Stimulated activated CD4-positive, alpha-beta T cell treated with anti-CD3 and anti-CD28 coated beads, Interleukin-12 subunit alpha, Interleukin-12 subunit beta, amount 100 ng/mL, for 24 hours (primary cell): ENCODE data around the gene KCNJ4.

Source experiments
- DNase-seq, 2 experiments: peaks; one replicate each; pipeline ENCODE4 v3.0.0-alpha.2; 2020; ENCODE audit warnings: low read depth in 2 of 2

Gene KCNJ4

GRCh38 chr22:38455076-38455529 lies at the start of gene KCNJ4:
Gene KCNJ4 (minus strand): TSS chr22:38455199. CDS start chr22:38428132, 27,067 bp downstream.
- no peak for DNase-seq

GRCh38 chr22:38503021-38503420 lies 48.0 kb upstream of the KCNJ4 start:
- DNase-seq = no peak

GRCh38 chr22:38501797-38502672 lies 47.0 kb upstream of the KCNJ4 start:
- DNase-seq = no peak

- DNase-seq = no peak
Measured at GRCh38 chr22:38497869-38498268, 42.9 kb upstream of the KCNJ4 start.

DNA sequence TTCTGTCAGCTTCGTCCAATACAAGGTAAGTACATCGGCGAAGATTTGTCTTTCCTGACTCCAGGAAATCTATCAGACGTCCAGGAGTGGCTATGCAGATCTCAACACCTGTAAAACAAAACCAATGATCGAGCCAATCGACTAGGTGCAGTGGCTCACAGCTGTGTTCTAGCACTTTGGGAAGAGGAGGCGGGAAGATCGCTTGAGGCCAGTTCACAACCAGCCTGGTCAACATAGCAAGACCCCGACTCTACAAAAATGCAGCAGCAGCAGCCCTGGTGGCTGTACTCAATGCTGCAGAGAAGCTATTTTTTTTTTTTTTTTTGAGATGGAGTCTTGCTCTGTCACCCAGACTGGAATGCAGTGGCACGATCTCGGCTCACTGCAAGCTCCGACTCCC lies 39.9 kb upstream of the KCNJ4 start:
- DNase-seq = no peak

DNA sequence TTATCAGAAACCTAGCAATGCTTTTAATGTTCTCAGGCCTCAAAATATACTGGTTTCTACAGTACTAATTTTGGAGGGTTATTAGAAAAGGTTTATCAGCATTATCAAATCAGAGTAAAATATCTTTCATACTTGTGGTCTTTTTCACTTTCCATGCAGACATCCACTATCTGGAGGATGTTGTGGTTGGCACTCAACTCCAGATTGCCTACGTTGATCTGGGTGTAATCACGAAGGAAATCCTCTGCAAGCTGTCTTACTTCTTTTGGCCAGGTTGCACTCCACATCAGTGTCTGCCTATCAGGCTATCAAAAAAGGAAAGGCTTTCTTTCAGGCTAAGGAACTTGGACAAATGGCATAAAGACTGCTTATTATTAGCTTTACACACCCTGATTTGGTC lies 39.5 kb upstream of the KCNJ4 start:
- no peak for DNase-seq

GRCh38 chr22:38491707-38492348 lies 36.8 kb upstream of the KCNJ4 start:
- no peak for DNase-seq

DNA sequence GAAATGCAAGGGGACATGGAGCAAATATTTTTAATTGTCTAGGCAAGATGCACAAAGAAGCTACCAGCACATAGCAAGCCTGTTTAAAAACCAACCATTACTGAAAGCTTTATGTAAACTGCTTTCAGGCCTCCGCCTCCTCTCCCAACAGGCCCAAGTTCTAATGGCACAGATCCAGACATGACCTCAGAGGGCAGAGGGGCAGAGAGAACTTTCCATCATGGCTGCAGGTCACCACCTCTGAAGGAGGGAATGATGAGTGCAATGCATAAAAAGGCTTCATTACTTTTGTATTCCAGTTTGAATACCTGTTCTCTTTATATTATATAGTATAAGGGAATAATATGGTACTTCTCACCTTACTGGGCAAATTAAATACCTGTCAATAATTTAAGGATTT lies 35.9 kb upstream of the KCNJ4 start:
- no peak for DNase-seq

GRCh38 chr22:38490475-38490874 lies 35.5 kb upstream of the KCNJ4 start:
- no peak for DNase-seq

- no peak for DNase-seq
Measured at GRCh38 chr22:38489561-38490145, 34.7 kb upstream of the KCNJ4 start.

DNA sequence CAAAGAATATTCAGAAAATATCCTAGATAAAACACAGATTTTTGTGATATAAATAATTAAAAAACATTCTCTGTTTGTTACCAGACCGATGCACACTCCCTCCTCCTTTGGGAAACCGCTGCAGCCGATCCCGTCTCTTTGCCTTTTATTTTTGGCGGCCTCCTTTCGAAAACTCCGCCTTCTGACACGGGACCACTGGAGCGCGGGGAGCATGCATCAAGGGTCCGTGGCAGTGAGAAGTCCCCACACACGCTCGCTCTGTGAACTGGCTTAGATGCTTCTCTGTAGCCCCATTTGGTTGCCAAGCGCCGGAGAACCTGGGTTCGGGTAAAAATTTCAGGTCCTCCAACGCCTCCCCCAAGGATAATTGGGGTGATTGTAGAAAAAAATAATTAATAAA lies 34.1 kb upstream of the KCNJ4 start:
- DNase-seq = no peak

- DNase-seq = no peak
Measured at GRCh38 chr22:38487946-38488345, 32.9 kb upstream of the KCNJ4 start.

- no peak for DNase-seq
Measured at GRCh38 chr22:38485783-38486182, 30.8 kb upstream of the KCNJ4 start.

DNA sequence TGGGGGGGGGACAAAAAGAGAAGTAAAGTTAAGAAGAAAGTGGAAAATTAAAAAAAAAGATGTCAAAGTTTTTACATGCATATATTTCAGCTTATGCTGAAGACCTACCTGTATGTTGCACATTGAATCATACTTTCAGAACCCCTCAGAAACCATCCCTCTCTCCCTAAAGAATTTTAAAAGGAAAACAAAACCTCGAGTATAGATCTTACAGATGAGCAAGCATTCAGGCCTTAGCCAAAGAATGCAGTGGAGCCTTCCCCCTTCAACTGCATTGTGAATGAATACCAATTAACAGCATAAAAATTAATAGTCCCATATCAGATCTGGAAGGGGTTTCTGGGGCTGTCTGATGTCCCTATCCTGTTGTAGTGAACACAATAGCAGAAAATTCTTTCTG lies 29.2 kb upstream of the KCNJ4 start:
- no peak for DNase-seq

- DNase-seq = no peak
Measured at GRCh38 chr22:38482662-38483308, 27.8 kb upstream of the KCNJ4 start.

GRCh38 chr22:38481871-38482332 lies 26.9 kb upstream of the KCNJ4 start:
- no peak for DNase-seq

DNA sequence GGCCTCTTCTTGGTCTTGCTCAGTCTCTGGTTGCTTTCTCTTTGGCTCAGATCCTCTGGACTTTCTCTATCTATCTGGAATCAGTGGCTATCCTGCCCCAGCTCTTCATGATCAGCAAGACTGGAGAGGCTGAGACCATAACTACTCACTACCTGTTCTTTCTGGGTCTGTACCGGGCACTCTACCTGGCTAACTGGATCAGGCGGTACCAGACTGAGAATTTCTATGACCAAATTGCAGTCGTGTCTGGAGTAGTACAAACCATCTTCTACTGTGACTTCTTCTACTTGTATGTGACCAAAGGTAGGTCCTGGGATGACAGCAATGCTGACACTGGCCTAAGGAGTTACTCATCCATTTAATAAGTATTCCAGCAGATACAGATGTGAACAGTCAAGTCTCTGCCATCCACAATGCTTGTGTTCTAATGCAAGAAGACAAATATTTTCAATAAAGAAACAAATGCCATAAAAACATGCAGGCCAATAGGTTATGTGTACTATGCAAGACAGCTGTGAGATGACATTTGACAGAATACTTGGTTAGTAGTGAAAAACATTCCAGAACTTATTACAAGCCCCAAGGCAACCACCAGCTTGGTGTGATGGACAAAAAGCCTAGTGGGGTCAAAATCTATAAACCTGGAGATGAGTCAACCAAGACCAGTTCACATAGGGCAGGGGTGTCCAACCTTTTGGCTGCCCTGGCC lies 26.3 kb upstream of the KCNJ4 start:
- DNase-seq = no peak

DNA sequence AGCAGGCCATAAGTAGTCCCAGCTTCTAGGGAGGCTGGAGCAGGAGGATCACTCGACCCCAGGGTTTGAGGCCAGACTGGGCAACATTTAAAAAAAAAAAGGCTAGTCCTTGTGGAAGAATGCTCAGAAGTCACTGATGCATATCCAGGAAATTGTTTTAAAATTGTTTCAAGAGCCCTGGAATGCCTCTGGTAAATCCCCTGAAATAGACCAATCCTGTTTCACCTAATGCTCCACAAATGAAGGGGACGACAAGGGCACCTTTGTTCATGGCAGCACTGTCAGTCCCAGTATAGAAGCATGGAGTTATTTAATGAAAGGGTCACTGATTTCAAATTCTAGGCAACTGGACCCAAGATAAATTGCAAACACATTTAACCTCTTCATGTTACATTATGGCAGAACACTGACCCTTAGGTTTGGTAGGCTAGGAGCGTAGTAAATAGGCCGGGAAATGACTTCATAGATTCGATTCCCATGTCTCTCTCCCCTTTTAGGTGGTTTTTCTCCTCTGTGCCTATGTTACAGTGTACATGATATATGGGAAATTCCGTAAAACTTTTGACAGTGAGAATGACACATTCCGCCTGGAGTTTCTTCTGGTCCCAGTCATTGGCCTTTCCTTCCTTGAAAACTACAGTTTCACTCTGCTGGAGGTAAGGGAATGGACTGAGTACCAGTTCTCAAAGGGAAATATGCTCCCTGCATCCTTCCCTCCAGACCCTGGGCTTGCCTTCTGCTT lies 24.3 kb upstream of the KCNJ4 start:
- no peak for DNase-seq

DNA sequence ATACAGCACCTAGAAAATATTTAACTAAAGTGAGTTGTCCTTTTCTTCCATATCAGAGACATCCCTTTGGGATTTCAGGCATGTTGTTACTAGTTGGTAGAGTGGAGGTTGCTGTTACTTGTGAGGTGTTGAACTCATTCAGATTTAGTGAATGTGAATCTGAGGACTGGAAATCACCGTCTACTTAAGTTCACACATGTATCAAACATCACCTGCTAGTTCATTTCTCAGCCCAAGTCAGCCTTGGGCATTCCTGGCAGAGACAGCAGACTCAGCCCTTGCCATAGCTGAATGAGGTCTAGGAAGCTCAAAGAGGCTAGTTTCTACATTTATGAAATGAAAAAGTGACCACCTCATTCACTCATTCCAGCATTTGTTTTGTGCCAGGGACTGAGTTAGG lies 22.6 kb upstream of the KCNJ4 start:
- no peak for DNase-seq

- no peak for DNase-seq
Measured at GRCh38 chr22:38474003-38474607, 19.1 kb upstream of the KCNJ4 start.
